Activated CD8-positive, alpha-beta memory T cell treated with anti-CD3 and anti-CD28 coated beads for 48 hours (primary cell): Measurements from ENCODE around the gene PACSIN2.

Experiments used
- DNase-seq, 3 experiments: peaks; one replicate each; pipeline ENCODE4 v3.0.0-alpha.2; 2020; ENCODE audit warnings: low read depth in 2 of 3, low spot score in 2 of 3

Gene PACSIN2

DNA sequence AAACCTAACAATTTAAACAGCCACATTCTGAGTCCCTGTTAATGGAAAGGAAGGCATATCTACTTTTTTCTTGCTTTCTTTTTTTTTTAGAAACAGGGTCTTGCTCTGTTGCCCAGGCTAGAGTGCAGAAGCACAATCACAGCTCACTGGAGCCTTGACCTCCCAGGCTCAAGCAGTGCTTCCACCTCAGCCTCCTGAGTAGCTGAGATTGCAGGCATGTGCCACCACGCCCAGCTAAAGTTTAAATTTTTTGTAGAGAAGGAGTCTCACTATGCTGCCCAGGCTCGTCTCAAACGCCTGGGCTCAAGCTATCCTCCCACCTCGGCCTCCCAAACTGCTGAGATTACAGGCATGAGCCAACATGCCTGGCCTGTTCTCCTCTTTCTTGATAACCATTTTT, 183.2 kb downstream of the PACSIN2 start:
- DNase-seq = no peak

DNA sequence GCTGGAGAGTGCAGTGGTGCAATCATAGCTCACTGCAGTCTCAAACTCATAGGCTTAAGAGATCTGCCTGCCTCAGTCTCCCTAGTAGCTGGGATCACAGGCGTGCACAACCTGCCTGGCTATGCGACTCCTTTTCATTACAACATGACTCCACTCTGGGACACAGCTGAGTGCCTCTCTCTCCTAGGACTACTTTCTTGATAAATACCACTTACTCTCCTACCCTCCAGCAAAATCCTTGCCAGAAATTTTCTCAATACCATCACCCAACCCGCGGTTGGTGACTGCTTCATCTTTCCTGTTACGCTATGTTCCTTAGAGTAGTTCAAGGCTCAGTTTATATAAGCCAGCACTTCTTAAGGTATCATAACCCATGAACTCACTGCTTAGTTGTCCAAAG, 184.8 kb downstream of the PACSIN2 start:
- DNase-seq = no peak

DNA sequence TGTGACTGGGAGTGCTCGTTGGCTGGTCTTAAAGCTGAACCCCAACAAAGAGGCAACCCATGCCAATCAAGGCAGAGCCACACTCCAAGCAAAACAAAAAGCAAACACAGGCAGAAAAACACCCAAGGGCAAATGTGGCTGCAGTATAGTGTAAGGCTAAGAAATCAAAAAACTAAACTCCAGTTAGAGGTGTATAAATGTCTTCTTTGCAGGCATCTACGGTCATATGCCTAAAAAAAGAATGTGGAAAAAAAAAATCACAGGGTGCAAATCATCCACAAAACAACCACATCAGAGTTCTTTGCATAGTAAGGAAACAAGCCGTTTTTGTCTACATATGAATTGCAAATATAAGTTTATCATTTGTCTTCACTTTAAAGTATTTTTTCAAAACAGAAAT, 185.6 kb downstream of the PACSIN2 start:
- DNase-seq = no peak

DNA sequence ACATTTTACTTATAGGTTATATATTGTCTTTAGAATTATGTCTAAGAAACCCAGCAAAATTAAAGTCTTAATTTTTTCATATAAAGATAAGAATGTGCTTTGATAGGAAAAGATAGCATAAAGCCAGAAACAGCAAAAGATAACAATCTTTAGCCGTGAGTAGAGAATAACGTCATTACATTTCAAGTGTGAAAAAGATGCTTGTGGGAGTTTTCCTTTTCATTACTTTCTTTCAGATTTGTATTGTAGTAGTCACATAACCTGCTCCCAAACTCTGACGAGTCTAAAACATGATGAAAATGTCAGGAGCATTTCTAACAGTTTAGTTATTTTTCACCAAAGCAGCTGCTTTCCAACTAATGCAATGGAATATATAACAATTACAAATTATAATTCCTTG, 189.2 kb downstream of the PACSIN2 start:
- no peak for DNase-seq

DNA sequence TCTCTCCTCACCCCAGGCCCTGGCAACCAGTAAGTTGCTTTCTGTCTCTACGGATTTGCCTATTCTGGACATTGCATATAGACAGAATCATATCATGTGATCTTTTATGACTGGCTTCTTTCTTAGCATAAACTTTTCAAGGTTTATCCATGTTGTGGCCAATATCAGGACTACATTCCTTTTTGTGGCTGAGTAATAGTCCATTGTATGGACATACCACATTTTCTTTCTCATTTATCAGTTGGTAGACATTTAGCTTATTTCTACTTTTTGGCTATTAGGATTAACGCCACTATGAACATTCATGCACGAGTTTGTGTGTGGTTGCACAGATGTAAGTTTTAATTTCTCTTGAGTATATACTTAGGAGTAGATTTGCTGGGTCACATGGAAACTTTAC, 193.6 kb downstream of the PACSIN2 start:
- no peak for DNase-seq

DNA sequence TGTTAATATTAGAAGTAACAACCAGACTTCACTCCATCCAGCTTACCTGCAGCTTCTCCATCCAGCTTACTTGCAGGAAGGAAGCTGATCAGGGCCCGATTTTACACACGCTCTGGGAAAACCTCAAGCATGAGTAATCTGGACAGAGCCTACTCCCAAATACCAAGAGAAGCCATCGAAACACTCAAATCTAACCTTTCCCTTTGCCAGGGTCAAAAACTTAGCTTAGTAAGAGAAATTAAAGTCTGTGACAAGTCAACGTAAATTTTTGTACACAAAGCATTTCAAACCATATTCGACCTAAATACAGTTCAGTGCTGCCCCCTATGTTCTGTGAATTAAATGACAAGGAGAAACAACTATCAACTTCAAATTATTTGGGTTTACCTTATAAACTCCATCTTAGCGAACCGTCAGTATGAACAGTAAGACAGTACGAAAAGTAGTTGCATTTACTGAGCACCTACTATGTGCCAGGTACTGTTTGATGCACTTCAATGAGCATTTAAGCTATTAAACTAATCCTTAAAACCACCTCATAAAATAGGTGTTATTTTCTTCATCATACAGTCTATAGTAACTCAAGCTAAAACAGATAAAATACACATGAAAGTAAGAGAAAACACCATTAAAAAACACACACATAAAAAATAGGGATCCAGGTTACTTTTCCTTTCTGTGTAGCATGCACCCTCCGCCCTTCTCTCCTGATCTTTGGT, 194.7 kb downstream of the PACSIN2 start:
- DNase-seq = no peak
